ENCODE measurements around the gene TRAF4. TPM values are rescaled to one million over a fixed set of nuclear protein-coding genes. Genes with fewer than 3 reads are reported as not detected.

Gene TRAF4
- total RNA-seq, 1 experiment from 2014 or later, result 76.2 TPM

Small RNA genes within 50 kb of the gene (small RNA-seq; reads per million reads assigned to genes)
- gene SNORD42A (0 reads per million in 2 experiments), gene SNORD42B (0 to 0.02 reads per million in 2 experiments), gene SNORD4A (0 reads per million in 2 experiments), gene SNORD4B (0 reads per million in 2 experiments)

Other genes with a start within 250 kb of the TRAF4 start
- not detected in 2 replicates for gene FOXN1, start 237.7 kb upstream of the TRAF4 start, total RNA-seq (2014; rRNA removed; shearing (Covaris generic))
- 38.8 and 45.0 TPM in 2 replicates for gene UNC119, start 191.4 kb upstream of the TRAF4 start, total RNA-seq (2014; rRNA removed; shearing (Covaris generic))
- 45.4 and 46.6 TPM in 2 replicates for gene PIGS, start 172.5 kb upstream of the TRAF4 start, total RNA-seq (2014; rRNA removed; shearing (Covaris generic))
- gene ALDOC, start 167.1 kb upstream of the TRAF4 start, total RNA-seq (2014; rRNA removed; shearing (Covaris generic)), result 22.5 and 24.2 TPM in 2 replicates
- gene SPAG5, start 145.0 kb upstream of the TRAF4 start, total RNA-seq (2014; rRNA removed; shearing (Covaris generic)), result 33.5 and 44.0 TPM in 2 replicates
- 3.4 and 4.8 TPM in 2 replicates for gene RSKR, start 129.8 kb upstream of the TRAF4 start, total RNA-seq (2014; rRNA removed; shearing (Covaris generic))
- gene BLTP2, start 98.9 kb upstream of the TRAF4 start, total RNA-seq (2014; rRNA removed; shearing (Covaris generic)), result 146 and 160 TPM in 2 replicates
- 61.3 and 66.1 TPM in 2 replicates for gene SDF2, start 82.1 kb upstream of the TRAF4 start, total RNA-seq (2014; rRNA removed; shearing (Covaris generic))
- 38.6 and 47.1 TPM in 2 replicates for gene SUPT6H, start 81.8 kb upstream of the TRAF4 start, total RNA-seq (2014; rRNA removed; shearing (Covaris generic))
- gene PROCA1, start 32.1 kb upstream of the TRAF4 start, total RNA-seq (2014; rRNA removed; shearing (Covaris generic)), result 0.16 TPM in 1 of 2 replicates, not detected in the other
- gene RAB34, start 26.1 kb upstream of the TRAF4 start, total RNA-seq (2014; rRNA removed; shearing (Covaris generic)), result 89.9 and 93.4 TPM in 2 replicates
- 965 and 1,109 TPM in 2 replicates for gene RPL23A, start 24.0 kb upstream of the TRAF4 start, total RNA-seq (2014; rRNA removed; shearing (Covaris generic))
- 12.0 and 17.3 TPM in 2 replicates for gene TLCD1, start 17.8 kb upstream of the TRAF4 start, total RNA-seq (2014; rRNA removed; shearing (Covaris generic))
- 1.8 and 2.1 TPM in 2 replicates for gene NEK8, start 15.2 kb upstream of the TRAF4 start, total RNA-seq (2014; rRNA removed; shearing (Covaris generic))
- 11.3 and 14.7 TPM in 2 replicates for gene FAM222B, start 98.8 kb downstream of the TRAF4 start, total RNA-seq (2014; rRNA removed; shearing (Covaris generic))
- 23.8 and 35.7 TPM in 2 replicates for gene ERAL1, start 111.0 kb downstream of the TRAF4 start, total RNA-seq (2014; rRNA removed; shearing (Covaris generic))
- 12.6 and 12.8 TPM in 2 replicates for gene FLOT2, start 153.7 kb downstream of the TRAF4 start, total RNA-seq (2014; rRNA removed; shearing (Covaris generic))
- 21.8 and 23.8 TPM in 2 replicates for gene DHRS13, start 159.1 kb downstream of the TRAF4 start, total RNA-seq (2014; rRNA removed; shearing (Covaris generic))
- 9.5 and 12.7 TPM in 2 replicates for gene PHF12, start 207.5 kb downstream of the TRAF4 start, total RNA-seq (2014; rRNA removed; shearing (Covaris generic))